GM23338 (cell line): ENCODE measurements around the gene MEF2D. TPM values are rescaled to one million over a fixed set of nuclear protein-coding genes. Genes with fewer than 3 reads are reported as not detected.

Experiments used
- ATAC-seq: fragments of 200-7000 bp; cut with Tn5 transposase; 3 replicates; pipeline ENCODE4 v1.9.1; 2020
- DNase-seq: peaks from one replicate; pipeline ENCODE4 v3.0.0-alpha.2; 2015; ENCODE audit warnings: low spot score
- H2AFZ ChIP-seq: fragments of 200-600 bp; sonication (generic); 2 replicates; pipeline ENCODE4 v1.8.0; 2016; ENCODE audit warnings: antibody characterized with exemption, mild to moderate bottlenecking, moderate library complexity
- H3F3A ChIP-seq: fragments of 200-600 bp; sonication (generic); replicated peaks from 2 replicates; pipeline ENCODE4 v1.8.0; 2017; ENCODE audit warnings: antibody characterized with exemption, mixed run types, low read depth
- H3K27ac ChIP-seq: fragments of 200-600 bp; sonication (generic); 2 replicates; pipeline ENCODE4 v1.6.1; 2016; ENCODE audit warnings: low read depth
- H3K27me3 ChIP-seq: fragments of 200-600 bp; sonication (generic); 2 replicates; pipeline ENCODE4 v1.8.0; 2016; ENCODE audit warnings: mild to moderate bottlenecking, mixed run types, moderate library complexity; ENCODE audit not compliant: insufficient read depth
- H3K36me3 ChIP-seq: fragments of 200-600 bp; sonication (generic); 2 replicates; pipeline ENCODE4 v1.8.0; 2016; ENCODE audit warnings: mild to moderate bottlenecking; ENCODE audit not compliant: insufficient read depth
- H3K4me1 ChIP-seq: fragments of 200-600 bp; sonication (generic); 2 replicates; pipeline ENCODE4 v1.8.0; 2016; ENCODE audit warnings: mild to moderate bottlenecking, moderate library complexity; ENCODE audit not compliant: insufficient read depth
- H3K4me2 ChIP-seq: fragments of 200-600 bp; sonication (generic); 2 replicates; pipeline ENCODE4 v1.7.1; 2017; ENCODE audit warnings: mixed run types
- H3K4me3 ChIP-seq: fragments of 200-600 bp; sonication (generic); 2 replicates; pipeline ENCODE4 v1.6.1; 2016; ENCODE audit warnings: mixed run types
- H3K79me2 ChIP-seq: fragments of 200-600 bp; sonication (generic); replicated peaks from 2 replicates; pipeline ENCODE4 v1.8.0; 2017; ENCODE audit warnings: mild to moderate bottlenecking; ENCODE audit not compliant: insufficient read depth
- H3K9me2 ChIP-seq: fragments of 200-600 bp; sonication (generic); 2 replicates; pipeline ENCODE4 v1.8.0; 2017; ENCODE audit not compliant: insufficient read depth
- H4K20me1 ChIP-seq: fragments of 200-600 bp; sonication (generic); replicated peaks from 2 replicates; pipeline ENCODE4 v1.8.0; 2017; ENCODE audit warnings: mild to moderate bottlenecking; ENCODE audit not compliant: insufficient read depth
- H3K27ac Mint-ChIP-seq: 2 replicates; pipeline ENCODE4 v1.8.0; 2020; ENCODE audit warnings: inconsistent platforms, mild to moderate bottlenecking, moderate library complexity, mixed read lengths
- H3K27me3 Mint-ChIP-seq: 3 replicates; pipeline ENCODE4 v1.8.0; 2022; ENCODE audit warnings: low read depth, mild to moderate bottlenecking, moderate library complexity, mixed read lengths, inconsistent platforms; ENCODE audit not compliant: insufficient read depth, poor library complexity
- H3K36me3 Mint-ChIP-seq: 3 replicates; pipeline ENCODE4 v1.8.0; 2021; ENCODE audit warnings: low read depth, mild to moderate bottlenecking, inconsistent platforms, moderate library complexity, mixed read lengths
- H3K4me1 Mint-ChIP-seq: 3 replicates; pipeline ENCODE4 v1.8.0; 2020; ENCODE audit warnings: mild to moderate bottlenecking, inconsistent platforms, mixed read lengths
- H3K4me3 Mint-ChIP-seq: 3 replicates; pipeline ENCODE4 v1.8.0; 2021; ENCODE audit warnings: moderate library complexity, mild to moderate bottlenecking, inconsistent platforms, mixed read lengths
- H3K9me3 Mint-ChIP-seq: 3 replicates; pipeline ENCODE4 v1.8.0; 2020; ENCODE audit warnings: moderate library complexity, mild to moderate bottlenecking, inconsistent platforms, mixed read lengths
- CREB1 ChIP-seq: fragments of 250-450 bp; sonication (Bioruptor Pico); IDR thresholded peaks from 2 replicates; pipeline ENCODE4 v1.5.0; 2020; ENCODE audit warnings: low read depth, mild to moderate bottlenecking, moderate library complexity
- EZH2 ChIP-seq: fragments of 200-600 bp; sonication (generic); IDR thresholded peaks from one replicate; pipeline ENCODE4 v1.8.0; 2017; ENCODE audit warnings: antibody characterized with exemption, mild to moderate bottlenecking, low read depth; ENCODE audit not compliant: unreplicated experiment
- EZH2phosphoT487 ChIP-seq: fragments of 200-600 bp; sonication (generic); IDR thresholded peaks from one replicate; pipeline ENCODE4 v1.8.1; 2018; ENCODE audit warnings: antibody characterized with exemption; ENCODE audit not compliant: unreplicated experiment
- JUNB ChIP-seq: IDR thresholded peaks from one replicate; pipeline ENCODE4 v1.6.1; 2016; ENCODE audit warnings: antibody characterized with exemption; ENCODE audit not compliant: unreplicated experiment
- POLR2AphosphoS5 ChIP-seq: IDR thresholded peaks from 2 replicates; pipeline ENCODE4 v1.6.1; 2016; ENCODE audit warnings: antibody characterized with exemption, low read depth
- STAT1 ChIP-seq: IDR thresholded peaks from one replicate; pipeline ENCODE4 v1.6.1; 2016; ENCODE audit warnings: antibody characterized with exemption; ENCODE audit not compliant: unreplicated experiment
- polyA plus RNA-seq: library from polyadenylated mRNA; unstranded; fragments of >200 nt; fragmentation: Nextera tagmentation; extraction: Ambion mirVana; gene quantifications from 2 replicates; pipeline ENCODE4 v1.2.1, GENCODE V29; 2016
- total RNA-seq: library from RNA; depleted of rRNA; stranded (reverse); fragments of >200 nt; shearing (Covaris generic); gene quantifications from 2 replicates; pipeline ENCODE4 v1.2.3, GENCODE V29; 2014
- TF ChIP-seq, protein P1 (sequence below): IDR thresholded peaks from 2 replicates; pipeline ENCODE4 v1.6.1; 2016; ENCODE audit warnings: antibody characterized with exemption
- TF ChIP-seq, protein P2 (sequence below): fragments of 250-450 bp; sonication (Bioruptor Pico); IDR thresholded peaks from 2 replicates; pipeline ENCODE4 v1.5.0; 2020; ENCODE audit warnings: mild to moderate bottlenecking, moderate library complexity
- TF ChIP-seq, protein P3 (sequence below): IDR thresholded peaks from one replicate; pipeline ENCODE4 v1.6.1; 2018; ENCODE audit warnings: antibody characterized with exemption; ENCODE audit not compliant: unreplicated experiment

Gene MEF2D
- total and polyA plus RNA-seq, 2 experiments from 2014 or later, result 10.6 to 15.5 TPM

DNA sequence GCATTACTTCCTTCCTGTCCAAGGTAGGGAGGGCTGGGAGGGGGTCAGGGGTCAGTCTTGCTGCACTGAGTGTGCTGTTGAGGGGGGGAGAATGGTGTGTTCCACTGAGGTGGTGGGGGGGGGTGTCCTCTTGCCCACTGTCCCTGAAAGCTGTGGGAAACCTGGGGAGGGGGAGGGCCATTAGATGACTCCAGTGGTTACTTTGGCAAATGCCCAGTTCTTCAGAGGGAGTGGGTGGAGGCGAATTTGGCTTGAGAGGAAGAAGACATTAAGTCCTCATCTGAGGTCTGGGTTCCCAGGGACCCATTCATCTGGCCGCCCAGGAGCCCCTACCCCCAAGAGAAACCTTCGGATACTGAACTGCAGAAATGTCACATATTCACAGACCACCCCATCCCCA lies 36.2 kb downstream of the MEF2D start (continued):
- TF ChIP-seq, protein P1, sequence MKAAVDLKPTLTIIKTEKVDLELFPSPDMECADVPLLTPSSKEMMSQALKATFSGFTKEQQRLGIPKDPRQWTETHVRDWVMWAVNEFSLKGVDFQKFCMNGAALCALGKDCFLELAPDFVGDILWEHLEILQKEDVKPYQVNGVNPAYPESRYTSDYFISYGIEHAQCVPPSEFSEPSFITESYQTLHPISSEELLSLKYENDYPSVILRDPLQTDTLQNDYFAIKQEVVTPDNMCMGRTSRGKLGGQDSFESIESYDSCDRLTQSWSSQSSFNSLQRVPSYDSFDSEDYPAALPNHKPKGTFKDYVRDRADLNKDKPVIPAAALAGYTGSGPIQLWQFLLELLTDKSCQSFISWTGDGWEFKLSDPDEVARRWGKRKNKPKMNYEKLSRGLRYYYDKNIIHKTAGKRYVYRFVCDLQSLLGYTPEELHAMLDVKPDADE, result no peak
- TF ChIP-seq STAT1 (no peak), CREB1 (CRISPR knock-in tag) (no peak), EZH2 (no peak)

DNA sequence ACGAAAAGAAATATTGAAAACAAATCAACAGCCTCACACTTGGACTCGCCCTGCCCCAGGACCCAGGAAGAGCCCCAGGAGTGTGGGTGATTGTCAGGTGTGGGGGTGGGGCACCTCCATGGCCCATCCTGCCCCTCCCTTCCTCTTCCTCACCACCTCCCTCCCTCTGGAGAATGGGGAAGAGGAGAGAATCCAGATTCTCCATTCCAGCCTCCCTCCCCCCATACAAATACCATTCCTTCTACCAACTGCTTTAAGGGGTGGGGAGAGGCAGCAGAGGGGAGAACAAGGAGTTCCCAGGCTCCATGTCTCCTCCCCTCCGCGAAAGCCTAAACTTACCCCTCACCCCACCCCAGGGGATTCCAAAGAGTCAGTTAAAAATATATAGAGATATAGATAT lies 36.7 kb downstream of the MEF2D start:
- H3K27ac Mint-ChIP-seq, result no peak overlapping the region
- H4K20me1 ChIP-seq, result no peaks in the 10 kb centered on the region
- H3K9me3 Mint-ChIP-seq, result no peaks in the 10 kb centered on the region; the same call in 2 of the 3 replicates

More for the DNA sequence above, 36.7 kb downstream of the MEF2D start:
- Histone ChIP-seq H3K4me3 (peak overlapping the region; percentile 2; the same call in 1 of the 2 replicates), H3K4me2 (peak overlapping the region; percentile 56), H3K27me3 (no peaks in the 10 kb centered on the region), H3K36me3 (no peaks in the 10 kb centered on the region), H3K79me2 (no peaks in the 10 kb centered on the region), H3K9me2 (no peaks in the 10 kb centered on the region), H2AFZ (no peak overlapping the region), H3K27ac (0 out of 2 replicates have a peak overlapping the region, but pooled peaks have one; percentile 5), H3F3A (no peaks in the 10 kb centered on the region), H3K4me1 (peaks cover 31% of the 10 kb centered on the region)
- H3K4me3 Mint-ChIP-seq, result no peak overlapping the region; the same call in 2 of the 3 replicates
- peaks cover 43% of the 10 kb centered on the region for H3K4me1 Mint-ChIP-seq
- peak; percentile 61 for DNase-seq
- TF ChIP-seq, protein P2, sequence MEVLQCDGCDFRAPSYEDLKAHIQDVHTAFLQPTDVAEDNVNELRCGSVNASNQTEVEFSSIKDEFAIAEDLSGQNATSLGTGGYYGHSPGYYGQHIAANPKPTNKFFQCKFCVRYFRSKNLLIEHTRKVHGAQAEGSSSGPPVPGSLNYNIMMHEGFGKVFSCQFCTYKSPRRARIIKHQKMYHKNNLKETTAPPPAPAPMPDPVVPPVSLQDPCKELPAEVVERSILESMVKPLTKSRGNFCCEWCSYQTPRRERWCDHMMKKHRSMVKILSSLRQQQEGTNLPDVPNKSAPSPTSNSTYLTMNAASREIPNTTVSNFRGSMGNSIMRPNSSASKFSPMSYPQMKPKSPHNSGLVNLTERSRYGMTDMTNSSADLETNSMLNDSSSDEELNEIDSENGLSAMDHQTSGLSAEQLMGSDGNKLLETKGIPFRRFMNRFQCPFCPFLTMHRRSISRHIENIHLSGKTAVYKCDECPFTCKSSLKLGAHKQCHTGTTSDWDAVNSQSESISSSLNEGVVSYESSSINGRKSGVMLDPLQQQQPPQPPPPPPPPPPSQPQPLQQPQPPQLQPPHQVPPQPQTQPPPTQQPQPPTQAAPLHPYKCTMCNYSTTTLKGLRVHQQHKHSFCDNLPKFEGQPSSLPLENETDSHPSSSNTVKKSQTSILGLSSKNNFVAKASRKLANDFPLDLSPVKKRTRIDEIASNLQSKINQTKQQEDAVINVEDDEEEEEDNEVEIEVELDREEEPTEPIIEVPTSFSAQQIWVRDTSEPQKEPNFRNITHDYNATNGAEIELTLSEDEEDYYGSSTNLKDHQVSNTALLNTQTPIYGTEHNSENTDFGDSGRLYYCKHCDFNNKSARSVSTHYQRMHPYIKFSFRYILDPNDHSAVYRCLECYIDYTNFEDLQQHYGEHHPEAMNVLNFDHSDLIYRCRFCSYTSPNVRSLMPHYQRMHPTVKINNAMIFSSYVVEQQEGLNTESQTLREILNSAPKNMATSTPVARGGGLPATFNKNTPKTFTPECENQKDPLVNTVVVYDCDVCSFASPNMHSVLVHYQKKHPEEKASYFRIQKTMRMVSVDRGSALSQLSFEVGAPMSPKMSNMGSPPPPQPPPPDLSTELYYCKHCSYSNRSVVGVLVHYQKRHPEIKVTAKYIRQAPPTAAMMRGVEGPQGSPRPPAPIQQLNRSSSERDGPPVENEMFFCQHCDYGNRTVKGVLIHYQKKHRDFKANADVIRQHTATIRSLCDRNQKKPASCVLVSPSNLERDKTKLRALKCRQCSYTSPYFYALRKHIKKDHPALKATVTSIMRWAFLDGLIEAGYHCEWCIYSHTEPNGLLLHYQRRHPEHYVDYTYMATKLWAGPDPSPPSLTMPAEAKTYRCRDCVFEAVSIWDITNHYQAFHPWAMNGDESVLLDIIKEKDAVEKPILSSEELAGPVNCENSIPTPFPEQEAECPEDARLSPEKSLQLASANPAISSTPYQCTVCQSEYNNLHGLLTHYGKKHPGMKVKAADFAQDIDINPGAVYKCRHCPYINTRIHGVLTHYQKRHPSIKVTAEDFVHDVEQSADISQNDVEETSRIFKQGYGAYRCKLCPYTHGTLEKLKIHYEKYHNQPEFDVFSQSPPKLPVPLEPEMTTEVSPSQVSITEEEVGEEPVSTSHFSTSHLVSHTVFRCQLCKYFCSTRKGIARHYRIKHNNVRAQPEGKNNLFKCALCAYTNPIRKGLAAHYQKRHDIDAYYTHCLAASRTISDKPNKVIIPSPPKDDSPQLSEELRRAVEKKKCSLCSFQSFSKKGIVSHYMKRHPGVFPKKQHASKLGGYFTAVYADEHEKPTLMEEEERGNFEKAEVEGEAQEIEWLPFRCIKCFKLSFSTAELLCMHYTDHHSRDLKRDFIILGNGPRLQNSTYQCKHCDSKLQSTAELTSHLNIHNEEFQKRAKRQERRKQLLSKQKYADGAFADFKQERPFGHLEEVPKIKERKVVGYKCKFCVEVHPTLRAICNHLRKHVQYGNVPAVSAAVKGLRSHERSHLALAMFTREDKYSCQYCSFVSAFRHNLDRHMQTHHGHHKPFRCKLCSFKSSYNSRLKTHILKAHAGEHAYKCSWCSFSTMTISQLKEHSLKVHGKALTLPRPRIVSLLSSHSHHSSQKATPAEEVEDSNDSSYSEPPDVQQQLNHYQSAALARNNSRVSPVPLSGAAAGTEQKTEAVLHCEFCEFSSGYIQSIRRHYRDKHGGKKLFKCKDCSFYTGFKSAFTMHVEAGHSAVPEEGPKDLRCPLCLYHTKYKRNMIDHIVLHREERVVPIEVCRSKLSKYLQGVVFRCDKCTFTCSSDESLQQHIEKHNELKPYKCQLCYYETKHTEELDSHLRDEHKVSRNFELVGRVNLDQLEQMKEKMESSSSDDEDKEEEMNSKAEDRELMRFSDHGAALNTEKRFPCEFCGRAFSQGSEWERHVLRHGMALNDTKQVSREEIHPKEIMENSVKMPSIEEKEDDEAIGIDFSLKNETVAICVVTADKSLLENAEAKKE, result no peak
- no peak for TF ChIP-seq CREB1 (CRISPR knock-in tag)
- TF ChIP-seq JUNB, result no peak
- TF ChIP-seq, protein P3, sequence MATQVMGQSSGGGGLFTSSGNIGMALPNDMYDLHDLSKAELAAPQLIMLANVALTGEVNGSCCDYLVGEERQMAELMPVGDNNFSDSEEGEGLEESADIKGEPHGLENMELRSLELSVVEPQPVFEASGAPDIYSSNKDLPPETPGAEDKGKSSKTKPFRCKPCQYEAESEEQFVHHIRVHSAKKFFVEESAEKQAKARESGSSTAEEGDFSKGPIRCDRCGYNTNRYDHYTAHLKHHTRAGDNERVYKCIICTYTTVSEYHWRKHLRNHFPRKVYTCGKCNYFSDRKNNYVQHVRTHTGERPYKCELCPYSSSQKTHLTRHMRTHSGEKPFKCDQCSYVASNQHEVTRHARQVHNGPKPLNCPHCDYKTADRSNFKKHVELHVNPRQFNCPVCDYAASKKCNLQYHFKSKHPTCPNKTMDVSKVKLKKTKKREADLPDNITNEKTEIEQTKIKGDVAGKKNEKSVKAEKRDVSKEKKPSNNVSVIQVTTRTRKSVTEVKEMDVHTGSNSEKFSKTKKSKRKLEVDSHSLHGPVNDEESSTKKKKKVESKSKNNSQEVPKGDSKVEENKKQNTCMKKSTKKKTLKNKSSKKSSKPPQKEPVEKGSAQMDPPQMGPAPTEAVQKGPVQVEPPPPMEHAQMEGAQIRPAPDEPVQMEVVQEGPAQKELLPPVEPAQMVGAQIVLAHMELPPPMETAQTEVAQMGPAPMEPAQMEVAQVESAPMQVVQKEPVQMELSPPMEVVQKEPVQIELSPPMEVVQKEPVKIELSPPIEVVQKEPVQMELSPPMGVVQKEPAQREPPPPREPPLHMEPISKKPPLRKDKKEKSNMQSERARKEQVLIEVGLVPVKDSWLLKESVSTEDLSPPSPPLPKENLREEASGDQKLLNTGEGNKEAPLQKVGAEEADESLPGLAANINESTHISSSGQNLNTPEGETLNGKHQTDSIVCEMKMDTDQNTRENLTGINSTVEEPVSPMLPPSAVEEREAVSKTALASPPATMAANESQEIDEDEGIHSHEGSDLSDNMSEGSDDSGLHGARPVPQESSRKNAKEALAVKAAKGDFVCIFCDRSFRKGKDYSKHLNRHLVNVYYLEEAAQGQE, result no peak
- TF ChIP-seq POLR2AphosphoS5, result no peak
- no peak for TF ChIP-seq EZH2phosphoT487
- TF ChIP-seq EZH2, result no peak
- no peak for TF ChIP-seq STAT1
- peaks cover 12% of the 10 kb centered on the region for H3K27me3 Mint-ChIP-seq
- H3K36me3 Mint-ChIP-seq, result peaks cover 6% of the 10 kb centered on the region; the same call in 2 of the 3 replicates
- peak; percentile 28 for ATAC-seq
